ENCODE results near the gene MAP3K14. TPM values are rescaled to one million over a fixed set of nuclear protein-coding genes. Genes with fewer than 3 reads are reported as not detected.

Gene MAP3K14
- total RNA-seq, 4 donors from 2014 or later = 5.4 to 15.9 (median 12.6) TPM

DNA sequence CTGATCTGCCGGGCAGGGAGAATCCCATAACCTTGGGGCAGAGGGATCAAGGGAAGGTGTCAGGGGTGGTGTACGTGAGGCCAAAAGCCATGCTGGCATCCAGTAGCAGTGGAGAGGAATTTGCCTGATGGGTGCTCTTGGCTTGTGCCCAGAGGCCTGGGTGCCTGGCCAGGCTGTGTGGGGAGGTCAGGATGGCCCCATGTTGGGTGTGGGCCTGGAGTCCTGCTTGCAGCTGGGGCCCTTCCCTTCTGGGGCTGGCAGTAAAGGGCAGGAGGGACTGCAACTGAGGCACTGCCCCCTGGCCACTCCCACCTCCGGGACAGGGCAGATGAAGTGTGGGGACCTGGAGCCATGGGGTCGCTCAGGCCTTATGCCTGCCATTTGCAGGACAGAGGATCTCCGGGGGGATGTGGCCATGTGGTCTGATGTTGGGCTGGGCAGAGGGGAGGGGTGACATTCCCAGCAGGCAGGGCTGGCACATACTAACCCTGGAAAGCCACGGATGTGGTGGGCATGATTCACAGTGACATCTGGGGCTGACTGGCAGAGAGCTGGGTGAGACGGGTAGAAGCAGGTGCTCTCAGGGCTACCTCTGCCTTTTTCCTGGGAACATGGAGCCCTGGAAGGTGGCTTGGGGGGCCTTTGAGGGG, 91.6 kb downstream of the MAP3K14 start:
- no peak for ATAC-seq (ENCODE audit: low FRiP score)
- no peak for DNase-seq (ENCODE audit: low spot score)
- TF ChIP-seq, protein P1, sequence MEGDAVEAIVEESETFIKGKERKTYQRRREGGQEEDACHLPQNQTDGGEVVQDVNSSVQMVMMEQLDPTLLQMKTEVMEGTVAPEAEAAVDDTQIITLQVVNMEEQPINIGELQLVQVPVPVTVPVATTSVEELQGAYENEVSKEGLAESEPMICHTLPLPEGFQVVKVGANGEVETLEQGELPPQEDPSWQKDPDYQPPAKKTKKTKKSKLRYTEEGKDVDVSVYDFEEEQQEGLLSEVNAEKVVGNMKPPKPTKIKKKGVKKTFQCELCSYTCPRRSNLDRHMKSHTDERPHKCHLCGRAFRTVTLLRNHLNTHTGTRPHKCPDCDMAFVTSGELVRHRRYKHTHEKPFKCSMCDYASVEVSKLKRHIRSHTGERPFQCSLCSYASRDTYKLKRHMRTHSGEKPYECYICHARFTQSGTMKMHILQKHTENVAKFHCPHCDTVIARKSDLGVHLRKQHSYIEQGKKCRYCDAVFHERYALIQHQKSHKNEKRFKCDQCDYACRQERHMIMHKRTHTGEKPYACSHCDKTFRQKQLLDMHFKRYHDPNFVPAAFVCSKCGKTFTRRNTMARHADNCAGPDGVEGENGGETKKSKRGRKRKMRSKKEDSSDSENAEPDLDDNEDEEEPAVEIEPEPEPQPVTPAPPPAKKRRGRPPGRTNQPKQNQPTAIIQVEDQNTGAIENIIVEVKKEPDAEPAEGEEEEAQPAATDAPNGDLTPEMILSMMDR (IDR thresholded peaks at IDR 0.05) = no peak

DNA sequence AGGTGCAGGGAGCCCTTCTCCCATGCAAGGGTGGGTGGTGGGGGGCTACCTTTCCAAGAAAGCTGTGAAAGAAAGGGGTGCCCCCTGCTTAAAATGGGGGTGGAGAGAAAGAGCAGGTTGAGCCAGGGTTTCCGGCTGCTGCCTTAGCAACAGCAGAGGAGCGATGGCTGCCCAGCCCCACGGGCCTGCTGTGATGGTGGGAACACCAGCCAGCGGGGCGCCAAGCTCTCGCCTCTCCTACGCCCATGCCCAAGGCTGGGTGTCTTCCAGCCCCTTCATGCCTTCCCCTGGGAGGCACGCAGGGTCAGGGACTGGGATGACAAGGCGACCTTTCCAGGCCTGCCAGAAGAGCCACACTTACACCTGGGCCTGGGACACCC, 92.2 kb downstream of the MAP3K14 start:
- DNase-seq (ENCODE audit: low spot score) (no peak), ATAC-seq (ENCODE audit: low FRiP score) (no peak)
- TF ChIP-seq, protein P1 (IDR thresholded peaks at IDR 0.05) = no peak

DNA sequence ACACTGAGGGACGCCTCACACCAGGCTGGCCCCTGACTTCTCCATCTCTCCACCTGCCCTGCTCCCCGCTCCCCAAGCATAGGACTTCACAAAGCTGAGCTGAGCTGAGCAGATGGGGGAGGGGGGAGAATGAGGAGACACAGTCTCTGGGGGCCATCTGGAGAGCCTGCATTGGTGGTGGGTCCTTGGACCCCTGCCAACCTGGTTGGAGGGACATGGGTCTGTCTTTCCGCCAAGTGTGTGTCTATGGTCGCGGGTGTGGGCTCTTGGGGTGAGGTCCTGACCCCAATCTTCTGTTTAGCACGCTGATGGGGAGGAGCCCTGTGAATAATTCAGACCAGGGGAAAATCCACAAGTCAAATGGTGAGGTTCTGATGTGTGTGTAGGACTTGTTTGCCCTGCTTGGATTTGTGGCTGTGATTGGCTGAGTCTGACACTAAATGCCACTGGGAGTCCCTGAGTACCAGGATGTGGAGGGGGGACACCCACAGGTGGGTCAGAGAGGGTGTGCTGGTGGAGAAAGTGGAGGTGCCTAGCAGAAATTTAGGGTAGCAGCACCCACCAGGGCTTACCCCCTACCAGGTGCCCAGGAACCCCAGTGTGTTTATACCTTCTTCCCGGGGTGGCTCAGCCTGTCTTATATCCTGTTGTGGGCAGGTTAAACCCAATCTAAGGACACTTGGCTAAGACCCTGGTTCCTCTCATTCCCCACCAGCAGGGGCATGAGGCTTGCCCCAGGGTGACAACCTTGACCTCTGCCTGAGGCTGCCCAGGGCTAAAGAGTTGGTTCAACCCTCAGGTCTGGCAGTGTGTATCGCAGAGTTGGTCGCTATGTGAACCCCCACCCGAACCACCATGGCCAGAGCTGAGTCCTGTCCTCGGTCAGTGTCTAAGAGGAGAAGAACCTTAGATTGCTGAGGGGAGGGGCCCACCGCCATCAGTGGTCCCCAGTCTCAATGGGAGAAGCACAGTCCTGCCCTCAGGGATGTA, 93.0 kb downstream of the MAP3K14 start:
- TF ChIP-seq, protein P1 (IDR thresholded peaks at IDR 0.05) = no peak
- DNase-seq (ENCODE audit: low spot score) = no peak
- ATAC-seq (ENCODE audit: low FRiP score) = no peak

DNA sequence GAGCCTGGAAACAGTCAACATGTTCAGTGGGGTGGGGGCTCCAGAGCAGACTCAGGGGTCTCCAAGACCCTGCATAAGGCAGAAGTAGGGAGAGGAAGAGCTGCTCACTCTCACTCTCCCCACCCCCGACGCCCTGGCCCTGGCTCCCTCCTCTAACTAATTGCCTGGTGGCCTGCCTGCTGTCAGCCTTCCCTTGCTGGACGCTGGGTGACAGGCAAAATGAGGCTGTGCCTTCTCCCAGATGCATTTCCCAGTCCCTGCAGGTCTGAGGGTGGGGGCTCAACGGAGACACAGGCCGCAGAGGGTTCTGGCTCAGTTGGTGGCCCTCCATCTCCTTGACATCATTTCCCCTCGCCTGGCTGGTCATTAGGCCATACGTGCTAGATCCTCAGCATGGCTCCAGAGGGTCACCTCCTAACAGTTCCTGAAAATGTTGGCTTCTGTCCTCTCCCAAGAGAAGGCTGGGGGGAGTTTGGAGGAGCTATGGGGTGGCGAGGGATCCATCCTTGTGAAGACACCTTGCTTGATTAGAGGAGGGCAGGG, 93.8 kb downstream of the MAP3K14 start:
- TF ChIP-seq, protein P1 (IDR thresholded peaks at IDR 0.05) = no peak
- ATAC-seq (ENCODE audit: low FRiP score) (no peak), DNase-seq (ENCODE audit: low spot score) (no peak)

DNA sequence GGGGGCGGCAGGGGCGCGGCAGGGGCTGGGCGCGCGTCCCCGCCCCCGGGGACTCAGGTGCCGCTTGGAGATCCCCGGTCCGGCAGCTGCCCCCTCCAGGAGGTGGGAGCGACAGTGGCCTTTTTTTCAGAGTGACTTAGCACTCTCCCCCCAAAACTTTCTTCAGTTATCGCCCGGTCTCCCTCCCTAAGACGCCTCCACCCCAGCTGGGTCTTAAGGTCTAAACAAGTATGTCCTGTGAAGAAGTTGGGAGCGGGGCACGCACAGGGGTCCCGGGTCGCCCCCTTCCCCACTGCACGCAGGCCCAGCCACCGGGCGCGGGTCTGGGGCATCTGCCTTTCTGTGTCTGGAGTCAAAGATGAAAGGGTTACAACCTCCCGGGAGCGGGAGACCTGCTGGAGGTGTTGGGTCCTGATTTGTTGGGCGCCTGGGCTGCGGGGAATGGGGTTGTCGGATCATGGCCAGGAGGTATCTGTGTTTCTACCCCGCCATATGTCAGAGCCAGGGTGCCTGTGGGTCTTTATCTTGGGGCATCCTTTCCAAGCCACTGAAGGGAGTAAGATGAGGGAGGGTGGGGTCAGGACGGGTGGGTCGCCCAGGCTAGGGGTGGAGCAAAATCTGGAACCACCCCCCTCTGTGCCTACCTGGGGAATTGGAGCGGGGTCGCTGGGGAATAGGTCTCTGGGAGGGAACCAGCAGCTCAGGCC, 94.4 kb downstream of the MAP3K14 start:
- TF ChIP-seq, protein P1 (IDR thresholded peaks at IDR 0.05) = no peak
- no peak for DNase-seq (ENCODE audit: low spot score)
- ATAC-seq (ENCODE audit: low FRiP score) = no peak

DNA sequence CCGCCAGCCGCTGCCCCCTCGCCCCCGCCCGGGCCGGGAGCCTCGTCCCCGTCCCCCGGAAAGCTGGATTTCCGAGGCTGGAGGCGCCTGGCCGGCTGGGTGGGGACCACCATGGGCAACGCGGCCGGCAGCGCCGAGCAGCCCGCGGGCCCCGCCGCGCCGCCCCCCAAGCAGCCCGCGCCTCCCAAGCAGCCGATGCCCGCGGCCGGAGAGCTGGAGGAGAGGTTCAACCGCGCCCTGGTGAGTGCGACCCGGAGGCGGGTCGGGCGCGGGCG, 94.9 kb downstream of the MAP3K14 start:
- TF ChIP-seq, protein P1 (IDR thresholded peaks at IDR 0.05) = no peak
- ATAC-seq (ENCODE audit: low FRiP score) (no peak), DNase-seq (ENCODE audit: low spot score) (no peak)
